Fibroblast of lung (primary cell): ENCODE measurements around the gene ABR. TPM values are rescaled to one million over a fixed set of nuclear protein-coding genes. Genes with fewer than 3 reads are reported as not detected.
"Not testable (repeated sequence)": the region's sequence is repeated elsewhere in the genome, so short reads cannot be mapped to it uniquely, and the experiment has no call there.

Experiments used
- DNase-seq, 2 donors: peaks; one replicate each; pipeline versions ENCODE4 v3.0.0 to v3.0.0-alpha.2; 2010; ENCODE audit warnings: low read depth in 2 of 2
- H2AFZ ChIP-seq: 2 replicates; pipeline ENCODE4 v1.5.1; 2012; ENCODE audit warnings: low read length, control low read depth, inconsistent platforms
- H3K27ac ChIP-seq: 2 replicates; pipeline ENCODE4 v1.5.1; 2011; ENCODE audit warnings: low read length, control low read depth; ENCODE audit not compliant: insufficient read depth
- H3K27me3 ChIP-seq: 2 replicates; pipeline ENCODE4 v1.5.1; 2011; ENCODE audit warnings: mild to moderate bottlenecking, low read length; ENCODE audit not compliant: control insufficient read depth, insufficient read depth
- H3K36me3 ChIP-seq: 2 replicates; pipeline ENCODE4 v1.5.1; 2011; ENCODE audit warnings: low read length; ENCODE audit not compliant: control insufficient read depth, insufficient read depth
- H3K4me1 ChIP-seq: 2 replicates; pipeline ENCODE4 v1.5.1; 2011; ENCODE audit warnings: low read length; ENCODE audit not compliant: control insufficient read depth, insufficient read depth; ENCODE audit errors: extremely low read depth
- H3K4me2 ChIP-seq: 2 replicates; pipeline ENCODE4 v1.5.1; 2011; ENCODE audit warnings: low read length, control low read depth; ENCODE audit not compliant: insufficient read depth; ENCODE audit errors: extremely low read depth
- H3K4me3 ChIP-seq, 4 experiments: fragments of 200-600 bp in 1 of 4; sonication (generic) in 1 of 4; replicated peaks in 1 of 4; 2 replicates each; pipeline ENCODE4 v1.5.1; 2011 to 2016; ENCODE audit warnings: low read length in 4 of 4, low read depth in 3 of 4, mild to moderate bottlenecking in 3 of 4, control low read depth in 2 of 4, inconsistent platforms in 1 of 4, mixed read lengths in 1 of 4; ENCODE audit not compliant: insufficient read depth in 1 of 4; ENCODE audit errors: control extremely low read depth in 1 of 4
- H3K79me2 ChIP-seq: 2 replicates; pipeline ENCODE4 v1.5.1; 2012; ENCODE audit warnings: mild to moderate bottlenecking, low read length, inconsistent platforms; ENCODE audit not compliant: control insufficient read depth, insufficient read depth
- H3K9ac ChIP-seq: 2 replicates; pipeline ENCODE4 v1.5.1; 2011; ENCODE audit warnings: mild to moderate bottlenecking, low read length, control low read depth; ENCODE audit not compliant: insufficient read depth
- H3K9me3 ChIP-seq: 2 replicates; pipeline ENCODE4 v1.5.1; 2012; ENCODE audit warnings: low read depth, low read length; ENCODE audit not compliant: control insufficient read depth, insufficient read depth
- H4K20me1 ChIP-seq: 2 replicates; pipeline ENCODE4 v1.5.1; 2011; ENCODE audit warnings: low read length; ENCODE audit not compliant: control insufficient read depth, insufficient read depth; ENCODE audit errors: extremely low read depth
- EZH2 ChIP-seq: IDR thresholded peaks from 2 replicates; pipeline ENCODE4 v1.5.1; 2012; ENCODE audit warnings: low read length, control low read depth, mild to moderate bottlenecking; ENCODE audit errors: missing control alignments
- polyA plus RNA-seq, 2 donors: library from polyadenylated mRNA; depleted of rRNA in 1 of 2; stranded (reverse) in 1 of 2; unstranded in 1 of 2; fragments of >200 nt; gene quantifications; 2 replicates each; pipeline ENCODE4 v1.2.1, GENCODE V29; 2011 to 2012; ENCODE audit warnings: missing spikeins in 1 of 2
- total RNA-seq: library from RNA; depleted of rRNA; stranded (reverse); fragments of >200 nt; gene quantifications from 2 replicates; pipeline ENCODE4 v1.2.1, GENCODE V29; 2014
- TF ChIP-seq, protein P1 (sequence below), 2 donors: IDR thresholded peaks in 1 of 2; conservative IDR thresholded peaks in 1 of 2; 1 replicate in 1 of 2; 2 replicates in 1 of 2; pipeline ENCODE4 v1.5.1; 2011 to 2012; ENCODE audit warnings: low read length in 2 of 2, control low read depth in 1 of 2, inconsistent platforms in 1 of 2, low read depth in 1 of 2, mild to moderate bottlenecking in 1 of 2

The ABR gene
- total and polyA plus RNA-seq, 2 donors (not counting 1 experiment from before 2014, with no cell fraction given), result 43.7 to 84.7 TPM

DNA sequence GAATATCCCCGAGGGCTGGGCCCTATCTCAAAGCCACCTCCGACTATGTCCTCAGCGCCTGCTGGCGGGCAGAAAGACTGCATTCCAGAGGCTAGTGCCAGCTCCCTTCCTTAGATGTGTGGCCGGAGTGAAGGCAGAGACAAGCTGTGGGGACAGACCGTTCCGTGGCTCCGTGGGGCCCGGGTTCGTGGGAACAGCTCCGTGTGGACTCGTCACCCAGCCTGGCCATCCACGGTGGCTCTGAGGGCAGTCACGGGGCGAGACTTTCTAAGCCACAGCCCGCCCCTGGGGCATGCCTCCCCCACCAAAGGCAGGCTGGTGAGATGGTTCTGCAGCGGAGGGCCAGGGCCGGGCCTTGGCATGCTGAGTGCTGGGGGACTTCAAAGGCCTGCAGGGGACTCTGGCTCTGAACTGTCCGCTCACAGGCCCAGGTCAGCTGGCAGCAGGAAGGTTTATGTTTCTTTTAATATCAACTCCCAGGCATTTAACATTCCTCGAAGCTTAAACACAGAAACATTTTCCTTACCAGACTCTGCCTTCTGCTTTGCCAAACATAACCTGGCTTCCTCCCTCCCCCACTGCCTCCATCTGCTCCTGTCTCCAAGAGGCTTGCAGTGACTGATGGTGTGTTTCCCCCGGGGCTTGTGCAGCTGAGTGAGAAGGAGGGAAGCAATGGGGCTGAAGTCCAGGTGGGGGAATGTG lies 132.5 kb downstream of the ABR start:
- Histone ChIP-seq H4K20me1 (no peaks in the 10 kb centered on the region), H3K4me3 (no peak overlapping the region), H3K36me3 (peaks cover 7% of the 10 kb centered on the region), H3K27me3 (no peaks in the 10 kb centered on the region), H2AFZ (no peak overlapping the region), H3K79me2 (no peaks in the 10 kb centered on the region), H3K9me3 (no peaks in the 10 kb centered on the region), H3K27ac (no peak overlapping the region), H3K9ac (peak overlapping the region; percentile 48), H3K4me1 (peaks cover 11% of the 10 kb centered on the region), H3K4me2 (no peak overlapping the region)
- TF ChIP-seq, protein P1, sequence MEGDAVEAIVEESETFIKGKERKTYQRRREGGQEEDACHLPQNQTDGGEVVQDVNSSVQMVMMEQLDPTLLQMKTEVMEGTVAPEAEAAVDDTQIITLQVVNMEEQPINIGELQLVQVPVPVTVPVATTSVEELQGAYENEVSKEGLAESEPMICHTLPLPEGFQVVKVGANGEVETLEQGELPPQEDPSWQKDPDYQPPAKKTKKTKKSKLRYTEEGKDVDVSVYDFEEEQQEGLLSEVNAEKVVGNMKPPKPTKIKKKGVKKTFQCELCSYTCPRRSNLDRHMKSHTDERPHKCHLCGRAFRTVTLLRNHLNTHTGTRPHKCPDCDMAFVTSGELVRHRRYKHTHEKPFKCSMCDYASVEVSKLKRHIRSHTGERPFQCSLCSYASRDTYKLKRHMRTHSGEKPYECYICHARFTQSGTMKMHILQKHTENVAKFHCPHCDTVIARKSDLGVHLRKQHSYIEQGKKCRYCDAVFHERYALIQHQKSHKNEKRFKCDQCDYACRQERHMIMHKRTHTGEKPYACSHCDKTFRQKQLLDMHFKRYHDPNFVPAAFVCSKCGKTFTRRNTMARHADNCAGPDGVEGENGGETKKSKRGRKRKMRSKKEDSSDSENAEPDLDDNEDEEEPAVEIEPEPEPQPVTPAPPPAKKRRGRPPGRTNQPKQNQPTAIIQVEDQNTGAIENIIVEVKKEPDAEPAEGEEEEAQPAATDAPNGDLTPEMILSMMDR (conservative IDR thresholded peaks at IDR 0.05 in 1 of 2, IDR thresholded peaks at IDR 0.05 in 1 of 2; ENCODE audit: low read depth in 1 of 2, low read length in 2 of 2), result no peak
- TF ChIP-seq EZH2, result no peak
- peak; percentile 52 to 64 for DNase-seq

DNA sequence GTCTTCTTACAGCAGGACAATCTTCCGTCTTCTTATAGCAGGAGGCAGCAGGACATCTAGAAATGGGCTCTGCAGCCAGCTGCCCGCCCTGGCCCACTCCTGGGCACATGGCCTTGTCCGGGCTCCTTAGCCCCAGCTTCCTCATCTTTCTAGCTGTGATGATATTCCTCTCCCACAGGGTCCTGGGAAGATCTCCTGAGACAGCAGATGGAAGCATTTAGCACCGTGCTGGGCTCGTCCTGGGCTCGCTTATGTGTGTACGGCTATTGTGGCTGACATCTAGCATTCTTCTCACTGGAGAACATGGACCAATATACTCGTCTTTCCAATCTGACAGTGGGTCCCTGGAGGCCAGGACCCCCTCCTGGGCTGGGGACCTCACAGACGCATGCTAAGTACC lies 134.3 kb downstream of the ABR start:
- Histone ChIP-seq H3K4me2 (no peak overlapping the region), H4K20me1 (no peaks in the 10 kb centered on the region), H3K79me2 (no peaks in the 10 kb centered on the region), H3K36me3 (peaks cover 10% of the 10 kb centered on the region), H2AFZ (no peak overlapping the region), H3K4me3 (no peak overlapping the region), H3K4me1 (peaks cover 11% of the 10 kb centered on the region), H3K9me3 (no peaks in the 10 kb centered on the region), H3K27ac (no peak overlapping the region), H3K9ac (no peak overlapping the region), H3K27me3 (no peaks in the 10 kb centered on the region)
- DNase-seq, result no peak
- TF ChIP-seq, protein P1 (conservative IDR thresholded peaks at IDR 0.05 in 1 of 2, IDR thresholded peaks at IDR 0.05 in 1 of 2; ENCODE audit: low read depth in 1 of 2, low read length in 2 of 2), result no peak
- no peak for TF ChIP-seq EZH2

DNA sequence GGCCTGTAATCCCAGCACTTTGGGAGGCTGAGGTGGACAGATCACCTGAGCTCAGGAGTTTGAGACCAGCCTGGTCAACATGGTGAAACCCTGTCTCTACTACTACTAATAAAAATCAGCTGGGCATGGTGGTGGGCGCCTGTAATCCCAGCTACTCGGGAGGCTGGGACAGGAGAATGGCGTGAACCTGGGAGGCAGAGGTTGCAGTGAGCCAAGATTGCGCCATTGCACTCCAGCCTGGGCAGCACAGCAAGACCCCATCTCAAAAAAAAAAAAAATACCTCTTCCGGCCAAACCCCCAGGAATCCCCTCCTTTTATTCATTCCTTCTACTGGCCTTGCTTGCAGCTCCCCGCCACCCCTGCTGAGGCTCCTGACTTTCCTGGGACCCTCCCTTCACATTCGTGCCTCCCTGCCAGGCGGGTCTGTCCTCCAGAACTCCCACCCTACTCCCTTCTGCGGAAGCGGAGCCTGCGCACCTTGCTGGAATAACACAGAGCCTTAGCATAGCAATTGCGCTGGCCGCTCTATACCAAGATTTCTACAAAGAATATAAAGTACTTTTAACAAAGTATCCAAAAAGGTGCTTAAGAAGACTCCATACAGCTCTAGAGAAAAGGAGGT lies 135.3 kb downstream of the ABR start:
- H3K9ac ChIP-seq, DNase-seq, H3K27me3 ChIP-seq: not testable (repeated sequence)

More for the DNA sequence above, 135.3 kb downstream of the ABR start:
- H2AFZ ChIP-seq, H4K20me1 ChIP-seq, H3K4me3 ChIP-seq, H3K79me2 ChIP-seq, H3K4me2 ChIP-seq, H3K27ac ChIP-seq, H3K9me3 ChIP-seq: not testable (repeated sequence)
- Histone ChIP-seq H3K4me1 (peaks cover 11% of the 10 kb centered on the region), H3K36me3 (peaks cover 12% of the 10 kb centered on the region)
